GM12878 (cell line): ENCODE measurements around the gene XAGE1A. TPM values are rescaled to one million over a fixed set of nuclear protein-coding genes. Genes with fewer than 3 reads are reported as not detected.

Experiments
- polyA plus RNA-seq, 11 experiments: library from polyadenylated mRNA; depleted of rRNA in 4 of 11; unstranded in 6 of 11; stranded (reverse) in 5 of 11; fragments of >200 nt; fragmentation: Nextera tagmentation in 4 of 11; fragmentation: Illumina TruSeq in 1 of 11; extraction: Ambion mirVana in 4 of 11; extraction: Trizol in 1 of 11; gene quantifications; 1 replicate in 1 of 11; 2 replicates in 10 of 11; pipeline versions ENCODE4 v1.2.1 to v1.2.3, GENCODE V29; 2011 to 2016; ENCODE audit warnings: inconsistent platforms in 2 of 11, missing spikeins in 2 of 11, low read depth in 1 of 11
- small RNA-seq: library from RNA; depleted of rRNA; stranded (forward); fragments of <200 nt; gene quantifications from one replicate; pipeline ENCODE3, GENCODE V24; 2014
- total RNA-seq, 4 experiments: library from RNA; depleted of rRNA in 3 of 4; stranded (reverse); fragments of >200 nt in 3 of 4; fragmentation: Illumina TruSeq in 1 of 4; extraction: Trizol in 1 of 4; gene quantifications; 2 replicates each; pipeline versions ENCODE4 v1.2.1 to v1.2.3, GENCODE V29; 2013 to 2021

The XAGE1A gene
- total and polyA plus RNA-seq, 10 of the 15 experiments (the other 5 are each of a cell fraction or from before 2014, with no cell fraction given), result not detected

Small RNAs within 50 kb of the gene (small RNA-seq; reads per million reads assigned to genes)
- not detected for gene BX510359.8
- not detected for gene RBM22P7

Other genes with a start within 250 kb of the XAGE1A start
- gene XAGE2, start 126.8 kb upstream of the XAGE1A start, total RNA-seq (2014; rRNA removed), result not detected in 2 replicates
- gene XAGE2, start 126.8 kb upstream of the XAGE1A start, total RNA-seq (2014; rRNA removed; fragmentation: Illumina TruSeq; extraction: Trizol), result not detected in 2 replicates
- not detected in 2 replicates for gene XAGE2, start 126.8 kb upstream of the XAGE1A start, total RNA-seq (2021)
- gene XAGE2, start 126.8 kb upstream of the XAGE1A start, polyA plus RNA-seq (2011; rRNA removed), result not detected in 2 replicates
- gene XAGE2, start 126.8 kb upstream of the XAGE1A start, polyA plus RNA-seq (2014; fragmentation: Illumina TruSeq; extraction: Trizol), result not detected in 2 replicates
- not detected for gene XAGE2, start 126.8 kb upstream of the XAGE1A start, polyA plus RNA-seq (2014; fragmentation: Nextera tagmentation; extraction: Ambion mirVana)
- gene XAGE2, start 126.8 kb upstream of the XAGE1A start, polyA plus RNA-seq (2014; rRNA removed), result not detected in 2 replicates
- not detected for gene XAGE2, start 126.8 kb upstream of the XAGE1A start, polyA plus RNA-seq (2016; fragmentation: Nextera tagmentation; extraction: Ambion mirVana)
- not detected in 2 replicates for gene XAGE1B, start 21.3 kb downstream of the XAGE1A start, total RNA-seq (2014; rRNA removed)
- not detected in 2 replicates for gene XAGE1B, start 21.3 kb downstream of the XAGE1A start, total RNA-seq (2014; rRNA removed; fragmentation: Illumina TruSeq; extraction: Trizol)
- gene XAGE1B, start 21.3 kb downstream of the XAGE1A start, total RNA-seq (2021), result not detected in 2 replicates
- gene XAGE1B, start 21.3 kb downstream of the XAGE1A start, polyA plus RNA-seq (2011; rRNA removed), result 0.30 TPM in 1 of 2 replicates, not detected in the other
- gene XAGE1B, start 21.3 kb downstream of the XAGE1A start, polyA plus RNA-seq (2014; fragmentation: Illumina TruSeq; extraction: Trizol), result not detected in 2 replicates
- gene XAGE1B, start 21.3 kb downstream of the XAGE1A start, polyA plus RNA-seq (2014; fragmentation: Nextera tagmentation; extraction: Ambion mirVana), result not detected
- gene XAGE1B, start 21.3 kb downstream of the XAGE1A start, polyA plus RNA-seq (2014; rRNA removed), result not detected in 2 replicates
- not detected for gene XAGE1B, start 21.3 kb downstream of the XAGE1A start, polyA plus RNA-seq (2016; fragmentation: Nextera tagmentation; extraction: Ambion mirVana)
- not detected in 2 replicates for gene SSX7, start 159.1 kb downstream of the XAGE1A start, total RNA-seq (2014; rRNA removed)
- not detected in 2 replicates for gene SSX7, start 159.1 kb downstream of the XAGE1A start, total RNA-seq (2014; rRNA removed; fragmentation: Illumina TruSeq; extraction: Trizol)
- gene SSX7, start 159.1 kb downstream of the XAGE1A start, total RNA-seq (2021), result not detected in 2 replicates
- gene SSX7, start 159.1 kb downstream of the XAGE1A start, polyA plus RNA-seq (2011; rRNA removed), result not detected in 2 replicates
- gene SSX7, start 159.1 kb downstream of the XAGE1A start, polyA plus RNA-seq (2014; fragmentation: Illumina TruSeq; extraction: Trizol), result not detected in 2 replicates
- gene SSX7, start 159.1 kb downstream of the XAGE1A start, polyA plus RNA-seq (2014; fragmentation: Nextera tagmentation; extraction: Ambion mirVana), result not detected
- not detected in 2 replicates for gene SSX7, start 159.1 kb downstream of the XAGE1A start, polyA plus RNA-seq (2014; rRNA removed)
- not detected for gene SSX7, start 159.1 kb downstream of the XAGE1A start, polyA plus RNA-seq (2016; fragmentation: Nextera tagmentation; extraction: Ambion mirVana)
- not detected in 2 replicates for gene SSX2, start 211.4 kb downstream of the XAGE1A start, total RNA-seq (2014; rRNA removed)
- not detected in 2 replicates for gene SSX2, start 211.4 kb downstream of the XAGE1A start, total RNA-seq (2014; rRNA removed; fragmentation: Illumina TruSeq; extraction: Trizol)
- gene SSX2, start 211.4 kb downstream of the XAGE1A start, total RNA-seq (2021), result not detected in 2 replicates
- not detected in 2 replicates for gene SSX2, start 211.4 kb downstream of the XAGE1A start, polyA plus RNA-seq (2011; rRNA removed)
- not detected in 2 replicates for gene SSX2, start 211.4 kb downstream of the XAGE1A start, polyA plus RNA-seq (2014; fragmentation: Illumina TruSeq; extraction: Trizol)
- gene SSX2, start 211.4 kb downstream of the XAGE1A start, polyA plus RNA-seq (2014; fragmentation: Nextera tagmentation; extraction: Ambion mirVana), result not detected
- not detected in 2 replicates for gene SSX2, start 211.4 kb downstream of the XAGE1A start, polyA plus RNA-seq (2014; rRNA removed)
- not detected for gene SSX2, start 211.4 kb downstream of the XAGE1A start, polyA plus RNA-seq (2016; fragmentation: Nextera tagmentation; extraction: Ambion mirVana)